Neural cell (in vitro differentiated cells): ENCODE measurements around the gene LST1. TPM values are rescaled to one million over a fixed set of nuclear protein-coding genes. Genes with fewer than 3 reads are reported as not detected.

ENCODE experiments used
- H2AFZ ChIP-seq: fragments of 200-600, 300-800 bp; sonication (generic), shearing (Covaris generic); 2 replicates; pipeline ENCODE4 v1.6.0; 2014; ENCODE audit warnings: low read depth, mild to moderate bottlenecking, antibody characterized with exemption, low read length, moderate library complexity
- H3F3A ChIP-seq: fragments of 200-600 bp; shearing (Covaris generic); 2 replicates; pipeline ENCODE4 v1.6.1; 2016; ENCODE audit warnings: mild to moderate bottlenecking, moderate library complexity, mixed read lengths, antibody characterized with exemption, low read length; ENCODE audit not compliant: insufficient read depth, poor library complexity, severe bottlenecking
- H3K27ac ChIP-seq: fragments of 200-600, 300-800 bp; sonication (generic), shearing (Covaris generic); 2 replicates; pipeline ENCODE4 v1.5.1; 2014; ENCODE audit warnings: mild to moderate bottlenecking, low read length, moderate library complexity
- H3K27me3 ChIP-seq: fragments of 300-800, 200-600 bp; sonication (generic), shearing (Covaris generic); 2 replicates; pipeline ENCODE4 v1.6.0; 2014; ENCODE audit warnings: mild to moderate bottlenecking, low read depth, low read length, moderate library complexity; ENCODE audit not compliant: insufficient read depth
- H3K36me3 ChIP-seq: fragments of 300-800, 200-600 bp; sonication (generic), shearing (Covaris generic); 2 replicates; pipeline ENCODE4 v1.5.1; 2014; ENCODE audit warnings: mild to moderate bottlenecking, antibody characterized with exemption, low read length, moderate library complexity; ENCODE audit not compliant: insufficient read depth
- H3K4me2 ChIP-seq: fragments of 300-800, 200-600 bp; sonication (generic), shearing (Covaris generic); 2 replicates; pipeline ENCODE4 v1.6.0; 2014; ENCODE audit warnings: mild to moderate bottlenecking, low read length
- H3K4me3 ChIP-seq: fragments of 300-800, 200-600 bp; sonication (generic), shearing (Covaris generic); 2 replicates; pipeline ENCODE4 v1.5.1; 2014; ENCODE audit warnings: mild to moderate bottlenecking, low read length, moderate library complexity
- H3K79me2 ChIP-seq: fragments of 200-600 bp; shearing (Covaris generic); replicated peaks from 2 replicates; pipeline ENCODE4 v1.6.0; 2014; ENCODE audit warnings: mild to moderate bottlenecking, low read length, moderate library complexity; ENCODE audit not compliant: insufficient read depth
- H3K9ac ChIP-seq: fragments of 300-800, 200-600 bp; sonication (generic), shearing (Covaris generic); 2 replicates; pipeline ENCODE4 v1.6.1; 2016; ENCODE audit warnings: mild to moderate bottlenecking, low read length, mixed read lengths
- H3K9me2 ChIP-seq: fragments of 200-600 bp; shearing (Covaris generic); 2 replicates; pipeline ENCODE4 v1.6.1; 2016; ENCODE audit warnings: mild to moderate bottlenecking, low read length, mixed read lengths; ENCODE audit not compliant: insufficient read depth
- H3K9me3 ChIP-seq: fragments of 200-600, 300-800 bp; sonication (generic), shearing (Covaris generic); 2 replicates; pipeline ENCODE4 v1.6.1; 2016; ENCODE audit warnings: mild to moderate bottlenecking, mixed run types, low read length, moderate library complexity, mixed read lengths
- H4K20me1 ChIP-seq: fragments of 200-600 bp; shearing (Covaris generic); 2 replicates; pipeline ENCODE4 v1.6.1; 2016; ENCODE audit warnings: mild to moderate bottlenecking, mixed run types; ENCODE audit not compliant: insufficient read depth
- EP300 ChIP-seq: fragments of 450-650 bp; conservative IDR thresholded peaks from 2 replicates; pipeline ENCODE4 v1.6.1; 2014; ENCODE audit warnings: antibody characterized with exemption, mild to moderate bottlenecking, moderate library complexity; ENCODE audit not compliant: poor library complexity, severe bottlenecking
- EZH2 ChIP-seq: fragments of 200-600, 300-800 bp; shearing (Covaris generic), sonication (generic); IDR thresholded peaks from 2 replicates; pipeline ENCODE4 v1.6.1; 2014; ENCODE audit warnings: antibody characterized with exemption, low read length, borderline replicate concordance, mild to moderate bottlenecking; ENCODE audit not compliant: insufficient read depth, poor library complexity, severe bottlenecking
- MXI1 ChIP-seq: fragments of 450-650 bp; conservative IDR thresholded peaks from 2 replicates; pipeline ENCODE4 v1.6.1; 2014; ENCODE audit warnings: antibody characterized with exemption, mild to moderate bottlenecking; ENCODE audit not compliant: poor library complexity, severe bottlenecking
- POLR2AphosphoS5 ChIP-seq: IDR thresholded peaks from 2 replicates; pipeline ENCODE4 v1.6.1; 2012
- RAD21 ChIP-seq: fragments of 450-650 bp; conservative IDR thresholded peaks from 2 replicates; pipeline ENCODE4 v1.6.1; 2014; ENCODE audit warnings: antibody characterized with exemption, mild to moderate bottlenecking, moderate library complexity
- SMC3 ChIP-seq: fragments of 450-650 bp; conservative IDR thresholded peaks from 2 replicates; pipeline ENCODE4 v1.6.1; 2014; ENCODE audit warnings: antibody characterized with exemption, mild to moderate bottlenecking, moderate library complexity; ENCODE audit not compliant: poor library complexity
- TAF1 ChIP-seq: IDR thresholded peaks from 2 replicates; pipeline ENCODE4 v1.6.1; 2012; ENCODE audit warnings: low read depth
- polyA plus RNA-seq: library from polyadenylated mRNA; depleted of rRNA; stranded (reverse); fragments of >200 nt; gene quantifications from 2 replicates; pipeline ENCODE4 v1.2.3, GENCODE V29; 2014
- TF ChIP-seq, protein P1 (sequence below): fragments of 450-650 bp; IDR thresholded peaks from 2 replicates; pipeline ENCODE4 v1.5.1; 2014; ENCODE audit warnings: antibody characterized with exemption, mild to moderate bottlenecking, moderate library complexity; ENCODE audit not compliant: poor library complexity, severe bottlenecking
- TF ChIP-seq, protein P2 (sequence below): IDR thresholded peaks from 2 replicates; pipeline ENCODE4 v1.6.1; 2012; ENCODE audit warnings: borderline replicate concordance

LST1 gene
- polyA plus RNA-seq, 1 donor from 2014 or later: not detected

DNA sequence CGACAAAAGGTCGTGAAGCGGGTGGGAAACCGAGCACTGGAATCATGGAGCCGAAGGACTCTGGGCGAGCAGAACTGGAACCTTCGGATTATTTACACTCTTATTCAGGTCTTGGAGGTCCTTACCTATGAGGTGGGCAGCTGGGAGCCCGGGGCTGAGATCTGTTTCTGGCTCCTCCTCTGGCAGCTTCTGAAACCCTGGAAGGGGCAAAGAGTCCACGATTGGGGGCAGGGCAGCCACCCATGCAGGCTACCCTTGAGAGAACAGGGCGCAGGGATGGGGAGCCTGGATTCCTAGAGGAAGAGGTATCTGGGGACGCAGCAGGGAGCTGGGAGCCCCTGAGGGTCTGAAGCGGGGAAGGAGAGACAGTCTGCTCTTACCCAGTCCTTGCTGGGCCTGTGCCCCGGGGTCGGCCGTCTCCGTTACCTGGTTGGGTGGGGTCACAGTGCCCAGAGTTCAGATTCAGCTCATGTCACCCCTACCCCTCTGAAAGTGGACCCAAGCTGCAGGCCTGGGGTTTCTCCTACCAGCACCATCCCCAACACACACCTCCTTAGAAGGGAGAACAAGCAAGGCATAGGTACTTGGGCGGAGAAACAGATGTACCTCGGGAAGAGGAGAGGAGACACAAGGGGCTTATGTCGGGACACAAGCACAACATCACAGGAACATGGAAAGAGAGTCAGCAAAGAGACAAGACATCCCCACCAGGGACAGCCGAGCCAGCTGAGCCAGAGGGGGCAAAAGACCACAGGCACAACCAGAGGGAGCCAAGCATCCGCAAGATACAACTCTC lies 4.4 kb upstream of the LST1 start:
- H3K9ac ChIP-seq: peak overlapping the region; percentile 61
- no peak overlapping the region for H3K4me2 ChIP-seq
- H3K9me2 ChIP-seq: no peaks in the 10 kb centered on the region
- no peaks in the 10 kb centered on the region for H4K20me1 ChIP-seq
- peaks cover 14% of the 10 kb centered on the region for H3K27me3 ChIP-seq
- H3K27ac ChIP-seq: peak overlapping the region; percentile 9
- H2AFZ ChIP-seq: peak overlapping the region; percentile 54
- H3K9me3 ChIP-seq: no peaks in the 10 kb centered on the region
- H3K36me3 ChIP-seq: no peaks in the 10 kb centered on the region
- no peaks in the 10 kb centered on the region for H3K79me2 ChIP-seq
- H3K4me3 ChIP-seq: peak overlapping the region; percentile 67
- TF ChIP-seq TAF1 (no peak), MXI1 (no peak)
- no peaks in the 10 kb centered on the region for H3F3A ChIP-seq

DNA sequence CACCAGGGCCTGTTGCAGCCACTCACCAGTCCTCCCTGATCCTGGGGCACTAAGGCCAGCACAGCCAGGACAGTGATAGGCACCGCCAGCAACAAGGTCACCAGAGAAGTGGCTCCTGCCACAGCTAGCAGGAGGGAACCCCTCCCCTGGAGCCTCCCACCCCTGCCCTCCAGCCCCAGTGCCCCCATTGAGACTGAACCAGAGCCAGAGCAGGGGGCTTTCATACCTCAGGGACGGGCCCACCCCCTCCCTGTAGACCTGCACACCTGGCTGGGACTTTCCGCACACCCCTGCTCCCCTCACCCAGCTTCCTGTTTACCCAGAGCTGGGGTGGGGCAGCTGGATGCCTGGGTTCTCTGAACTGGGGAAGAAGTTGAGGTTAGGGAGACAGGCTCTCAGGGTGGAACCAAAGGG lies 3.8 kb upstream of the LST1 start, which contains the start of gene LTB:
Gene LTB (minus strand): TSS at position 195 of the 414 bp plus-strand sequence. CDS start 7 bp downstream, at position 188.
- TF ChIP-seq TAF1: no peak
- TF ChIP-seq POLR2AphosphoS5: no peak
- no peak for TF ChIP-seq RAD21
- TF ChIP-seq, protein P1, sequence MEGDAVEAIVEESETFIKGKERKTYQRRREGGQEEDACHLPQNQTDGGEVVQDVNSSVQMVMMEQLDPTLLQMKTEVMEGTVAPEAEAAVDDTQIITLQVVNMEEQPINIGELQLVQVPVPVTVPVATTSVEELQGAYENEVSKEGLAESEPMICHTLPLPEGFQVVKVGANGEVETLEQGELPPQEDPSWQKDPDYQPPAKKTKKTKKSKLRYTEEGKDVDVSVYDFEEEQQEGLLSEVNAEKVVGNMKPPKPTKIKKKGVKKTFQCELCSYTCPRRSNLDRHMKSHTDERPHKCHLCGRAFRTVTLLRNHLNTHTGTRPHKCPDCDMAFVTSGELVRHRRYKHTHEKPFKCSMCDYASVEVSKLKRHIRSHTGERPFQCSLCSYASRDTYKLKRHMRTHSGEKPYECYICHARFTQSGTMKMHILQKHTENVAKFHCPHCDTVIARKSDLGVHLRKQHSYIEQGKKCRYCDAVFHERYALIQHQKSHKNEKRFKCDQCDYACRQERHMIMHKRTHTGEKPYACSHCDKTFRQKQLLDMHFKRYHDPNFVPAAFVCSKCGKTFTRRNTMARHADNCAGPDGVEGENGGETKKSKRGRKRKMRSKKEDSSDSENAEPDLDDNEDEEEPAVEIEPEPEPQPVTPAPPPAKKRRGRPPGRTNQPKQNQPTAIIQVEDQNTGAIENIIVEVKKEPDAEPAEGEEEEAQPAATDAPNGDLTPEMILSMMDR: no peak
- TF ChIP-seq SMC3: no peak
- TF ChIP-seq, protein P2, sequence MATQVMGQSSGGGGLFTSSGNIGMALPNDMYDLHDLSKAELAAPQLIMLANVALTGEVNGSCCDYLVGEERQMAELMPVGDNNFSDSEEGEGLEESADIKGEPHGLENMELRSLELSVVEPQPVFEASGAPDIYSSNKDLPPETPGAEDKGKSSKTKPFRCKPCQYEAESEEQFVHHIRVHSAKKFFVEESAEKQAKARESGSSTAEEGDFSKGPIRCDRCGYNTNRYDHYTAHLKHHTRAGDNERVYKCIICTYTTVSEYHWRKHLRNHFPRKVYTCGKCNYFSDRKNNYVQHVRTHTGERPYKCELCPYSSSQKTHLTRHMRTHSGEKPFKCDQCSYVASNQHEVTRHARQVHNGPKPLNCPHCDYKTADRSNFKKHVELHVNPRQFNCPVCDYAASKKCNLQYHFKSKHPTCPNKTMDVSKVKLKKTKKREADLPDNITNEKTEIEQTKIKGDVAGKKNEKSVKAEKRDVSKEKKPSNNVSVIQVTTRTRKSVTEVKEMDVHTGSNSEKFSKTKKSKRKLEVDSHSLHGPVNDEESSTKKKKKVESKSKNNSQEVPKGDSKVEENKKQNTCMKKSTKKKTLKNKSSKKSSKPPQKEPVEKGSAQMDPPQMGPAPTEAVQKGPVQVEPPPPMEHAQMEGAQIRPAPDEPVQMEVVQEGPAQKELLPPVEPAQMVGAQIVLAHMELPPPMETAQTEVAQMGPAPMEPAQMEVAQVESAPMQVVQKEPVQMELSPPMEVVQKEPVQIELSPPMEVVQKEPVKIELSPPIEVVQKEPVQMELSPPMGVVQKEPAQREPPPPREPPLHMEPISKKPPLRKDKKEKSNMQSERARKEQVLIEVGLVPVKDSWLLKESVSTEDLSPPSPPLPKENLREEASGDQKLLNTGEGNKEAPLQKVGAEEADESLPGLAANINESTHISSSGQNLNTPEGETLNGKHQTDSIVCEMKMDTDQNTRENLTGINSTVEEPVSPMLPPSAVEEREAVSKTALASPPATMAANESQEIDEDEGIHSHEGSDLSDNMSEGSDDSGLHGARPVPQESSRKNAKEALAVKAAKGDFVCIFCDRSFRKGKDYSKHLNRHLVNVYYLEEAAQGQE: no peak
- no peak for TF ChIP-seq EZH2
- TF ChIP-seq MXI1: no peak
- no peak for TF ChIP-seq EP300
- Histone ChIP-seq H3K9me2 (no peaks in the 10 kb centered on the region), H3K27ac (peak within 1 kb of the TSS; percentile 9), H4K20me1 (no peaks in the 10 kb centered on the region), H3K27me3 (peaks cover 14% of the 10 kb centered on the region), H2AFZ (peak within 1 kb of the TSS; percentile 54), H3F3A (no peaks in the 10 kb centered on the region), H3K36me3 (no peaks in the 10 kb centered on the region), H3K9ac (peak within 1 kb of the TSS; percentile 61), H3K4me2 (no peak within 1 kb of the TSS), H3K9me3 (no peaks in the 10 kb centered on the region), H3K79me2 (no peaks in the 10 kb centered on the region), H3K4me3 (peak within 1 kb of the TSS; percentile 67)
